Mammary epithelial cell (primary cell): ENCODE results near the gene FKBP5.

Experiments used
- CTCF ChIP-seq, 2 donors: IDR thresholded peaks in 1 of 2; conservative IDR thresholded peaks in 1 of 2; 2 replicates each; pipeline ENCODE4 v1.5.1; 2011 to 2012; ENCODE audit warnings: inconsistent platforms in 2 of 2, low read length in 2 of 2, mild to moderate bottlenecking in 2 of 2, control low read depth in 1 of 2, low read depth in 1 of 2; ENCODE audit not compliant: insufficient read depth in 1 of 2; ENCODE audit errors: extremely low read depth in 1 of 2
- EZH2 ChIP-seq: IDR thresholded peaks from 2 replicates; pipeline ENCODE4 v1.6.1; 2012; ENCODE audit warnings: low read length, inconsistent platforms, borderline replicate concordance

GRCh38 chr6:35637911-35638310, 50.8 kb downstream of the FKBP5 start:
- TF ChIP-seq CTCF (conservative IDR thresholded peaks at IDR 0.05 in 1 of 2, IDR thresholded peaks at IDR 0.05 in 1 of 2; ENCODE audit: extremely low read depth in 1 of 2, insufficient read depth in 1 of 2, low read depth in 1 of 2, low read length in 2 of 2) (no peak), EZH2 (no peak)
